ENCODE data around the gene UGT1A3. TPM values are rescaled to one million over a fixed set of nuclear protein-coding genes. Genes with fewer than 3 reads are reported as not detected.

Gene UGT1A3
- total RNA-seq, 4 donors from 2014 or later = 2.8 to 7.6 (median 3.4) TPM

- WGBS, 2 donors = 75 to 81% methylated on average over 2 to 6 of the region's 6 CpGs
- Histone ChIP-seq H3K36me3 (no peaks in the 10 kb centered on the region), H3K9me3 (no peaks in the 10 kb centered on the region), H3K4me1 (no peaks in the 10 kb centered on the region), H3K27me3 (peaks cover 0 to 35% (median 0%) of the 10 kb centered on the region in 4 donors), H3K27ac (no peak overlapping the region), H3K4me3 (no peak overlapping the region)
- TF ChIP-seq CTCF (IDR thresholded peaks at IDR 0.05) (no peak), POLR2A (IDR thresholded peaks at IDR 0.05) (no peak)
- intact Hi-C loops (cut with DNase I) = no loop called here
- no peak for DNase-seq
Measured at GRCh38 chr2:233810385-233810784, 81.5 kb downstream of the UGT1A3 start.

- intact Hi-C loops (cut with DNase I) = no loop called here
- Histone ChIP-seq H3K36me3 (no peaks in the 10 kb centered on the region), H3K27me3 (peaks cover 0 to 35% (median 0%) of the 10 kb centered on the region in 4 donors), H3K9me3 (no peaks in the 10 kb centered on the region), H3K4me3 (no peak overlapping the region), H3K27ac (no peak overlapping the region), H3K4me1 (no peaks in the 10 kb centered on the region)
- TF ChIP-seq POLR2A (IDR thresholded peaks at IDR 0.05) = no peak
- TF ChIP-seq CTCF (IDR thresholded peaks at IDR 0.05) = no peak
- DNase-seq = no peak
- 69 to 71% methylated on average over 4 of the region's 4 CpGs for WGBS, 2 donors
Measured at GRCh38 chr2:233811087-233811486, 82.2 kb downstream of the UGT1A3 start.

GRCh38 chr2:233811732-233812131, 82.9 kb downstream of the UGT1A3 start:
- intact Hi-C loops (cut with DNase I) = no loop called here
- no peak for DNase-seq
- WGBS, 2 donors = 83 to 86% methylated on average over 3 to 8 of the region's 8 CpGs
- Histone ChIP-seq H3K27ac (no peak overlapping the region), H3K36me3 (no peaks in the 10 kb centered on the region), H3K4me3 (no peak overlapping the region), H3K9me3 (no peaks in the 10 kb centered on the region), H3K4me1 (no peaks in the 10 kb centered on the region), H3K27me3 (peaks cover 0 to 35% (median 0%) of the 10 kb centered on the region in 4 donors)
- TF ChIP-seq POLR2A (IDR thresholded peaks at IDR 0.05) = no peak
- TF ChIP-seq CTCF (IDR thresholded peaks at IDR 0.05) = no peak

- TF ChIP-seq CTCF (IDR thresholded peaks at IDR 0.05) = no peak
- no peak for TF ChIP-seq POLR2A (IDR thresholded peaks at IDR 0.05)
- no peaks in the 10 kb centered on the region for H3K4me1 ChIP-seq
- intact Hi-C loops (cut with DNase I) = no loop called here
- 86 to 93% methylated on average over 2 of the region's 3 CpGs for WGBS, 2 donors
- H3K4me3 ChIP-seq = no peak overlapping the region
- H3K27ac ChIP-seq = no peak overlapping the region
- no peak for DNase-seq
- no peaks in the 10 kb centered on the region for H3K36me3 ChIP-seq
- peaks cover 0 to 24% (median 0%) of the 10 kb centered on the region in 4 donors for H3K27me3 ChIP-seq
- H3K9me3 ChIP-seq = no peaks in the 10 kb centered on the region
Measured at GRCh38 chr2:233813236-233814055, 84.6 kb downstream of the UGT1A3 start.

GRCh38 chr2:233814056-233814835, 85.4 kb downstream of the UGT1A3 start:
- DNase-seq = no peak
- H3K27ac ChIP-seq = no peak overlapping the region
- no peaks in the 10 kb centered on the region for H3K36me3 ChIP-seq
- H3K4me1 ChIP-seq = no peaks in the 10 kb centered on the region
- H3K27me3 ChIP-seq = peaks cover 0 to 16% (median 0%) of the 10 kb centered on the region in 4 donors
- no peak overlapping the region for H3K4me3 ChIP-seq
- WGBS, 2 donors = 36 to 42% methylated on average over 1 to 2 of the region's 2 CpGs
- TF ChIP-seq CTCF (IDR thresholded peaks at IDR 0.05) (no peak), POLR2A (IDR thresholded peaks at IDR 0.05) (no peak)
- intact Hi-C loops (cut with DNase I) = no loop called here
- H3K9me3 ChIP-seq = no peaks in the 10 kb centered on the region
